Hematopoietic multipotent progenitor cell treated with erythropoietin and hydrocortisone succinate and interleukin-3 and kit ligand, for 4 days (in vitro differentiated cells): ENCODE data around the gene TBCB.
"Not testable (repeated sequence)": the region's sequence is repeated elsewhere in the genome, so short reads cannot be mapped to it uniquely, and the experiment has no call there.

Experiments
- DNase-seq: peaks from one replicate; pipeline ENCODE4 v3.0.0-alpha.2; 2015

TBCB gene, protein sequence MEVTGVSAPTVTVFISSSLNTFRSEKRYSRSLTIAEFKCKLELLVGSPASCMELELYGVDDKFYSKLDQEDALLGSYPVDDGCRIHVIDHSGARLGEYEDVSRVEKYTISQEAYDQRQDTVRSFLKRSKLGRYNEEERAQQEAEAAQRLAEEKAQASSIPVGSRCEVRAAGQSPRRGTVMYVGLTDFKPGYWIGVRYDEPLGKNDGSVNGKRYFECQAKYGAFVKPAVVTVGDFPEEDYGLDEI

DNA sequence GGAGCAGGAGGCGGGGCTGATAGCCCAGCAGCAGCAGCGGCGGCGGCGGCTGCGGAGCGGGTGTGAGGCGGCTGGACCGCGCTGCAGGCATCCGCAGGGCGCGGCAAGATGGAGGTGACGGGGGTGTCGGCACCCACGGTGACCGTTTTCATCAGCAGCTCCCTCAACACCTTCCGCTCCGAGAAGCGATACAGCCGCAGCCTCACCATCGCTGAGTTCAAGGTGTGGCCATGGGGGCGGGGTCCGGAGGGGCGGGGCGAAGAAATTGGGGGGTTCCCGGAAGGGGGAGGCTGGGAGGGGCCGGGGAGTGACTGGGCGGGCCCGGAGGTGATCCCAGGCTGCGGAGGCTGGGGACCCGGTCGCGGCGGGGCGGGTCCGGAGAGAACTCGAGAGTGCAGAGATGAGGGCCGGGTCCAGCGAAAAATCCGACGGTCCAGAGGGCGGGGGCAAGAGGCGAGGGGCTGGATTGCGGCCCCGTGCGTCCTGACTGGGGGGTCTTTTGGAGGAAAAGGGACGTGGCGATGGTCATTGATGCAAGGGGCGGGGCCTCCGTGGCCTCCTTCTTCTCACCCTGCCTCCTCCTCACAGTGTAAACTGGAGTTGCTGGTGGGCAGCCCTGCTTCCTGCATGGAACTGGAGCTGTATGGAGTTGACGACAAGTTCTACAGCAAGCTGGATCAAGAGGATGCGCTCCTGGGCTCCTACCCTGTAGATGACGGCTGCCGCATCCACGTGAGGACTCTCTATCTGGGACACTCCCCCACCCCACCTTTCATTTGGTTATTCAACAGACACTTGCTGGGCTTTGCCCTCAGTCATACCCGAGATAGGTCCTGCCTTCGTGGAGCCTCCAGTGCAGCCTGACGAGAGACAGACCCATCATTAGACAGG, at the start of gene TBCB:
Gene TBCB, plus strand, starts transcription at position 16 of the 891 bp plus-strand sequence. Its CDS starts 93 bp downstream, at position 109.
- no peak for DNase-seq

DNA sequence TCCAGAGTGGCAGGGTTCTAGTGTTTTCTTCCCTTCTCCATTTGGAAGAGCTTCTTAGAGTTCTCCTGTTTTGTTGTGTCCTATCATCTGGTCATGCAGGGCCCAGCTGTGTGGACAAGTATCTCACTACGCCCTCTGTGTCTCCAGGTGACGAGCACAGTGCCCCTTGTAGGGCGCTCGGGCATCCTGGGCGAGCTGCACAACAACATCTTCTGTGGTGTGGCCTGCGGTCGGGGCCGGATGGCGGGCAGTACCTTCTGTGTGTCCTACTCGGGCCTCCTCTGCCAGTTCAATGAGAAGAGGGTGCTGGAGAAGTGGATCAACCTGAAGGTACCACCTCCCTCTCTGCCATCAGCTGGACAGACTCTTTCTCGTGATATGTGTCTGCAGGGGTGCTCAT, 47.6 kb upstream of the TBCB start:
- DNase-seq, result no peak

- not testable (repeated sequence) for DNase-seq
These were observed 46.3 kb upstream of the TBCB start for GRCh38 chr19:36068810-36069499.

DNA sequence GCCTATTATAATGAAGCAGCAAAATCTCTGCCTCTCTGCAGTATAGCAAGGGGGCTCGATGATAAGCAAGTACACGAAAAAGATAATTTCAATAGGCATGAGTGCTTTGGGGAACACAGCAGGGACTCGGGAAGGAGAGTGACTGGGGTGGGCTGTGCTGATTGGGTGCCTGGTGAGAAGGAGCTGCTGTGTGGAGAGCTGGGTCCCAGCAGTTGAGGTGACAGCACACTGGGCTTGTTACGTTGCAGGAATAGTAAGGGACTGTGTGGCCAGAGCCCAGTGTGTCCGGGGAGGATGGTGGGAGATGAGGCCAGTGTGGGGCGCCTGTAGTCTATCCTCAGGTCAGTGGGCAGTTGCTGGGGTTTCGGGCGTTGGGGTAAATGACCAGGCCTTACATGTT, 43.2 kb upstream of the TBCB start:
- no peak for DNase-seq

DNA sequence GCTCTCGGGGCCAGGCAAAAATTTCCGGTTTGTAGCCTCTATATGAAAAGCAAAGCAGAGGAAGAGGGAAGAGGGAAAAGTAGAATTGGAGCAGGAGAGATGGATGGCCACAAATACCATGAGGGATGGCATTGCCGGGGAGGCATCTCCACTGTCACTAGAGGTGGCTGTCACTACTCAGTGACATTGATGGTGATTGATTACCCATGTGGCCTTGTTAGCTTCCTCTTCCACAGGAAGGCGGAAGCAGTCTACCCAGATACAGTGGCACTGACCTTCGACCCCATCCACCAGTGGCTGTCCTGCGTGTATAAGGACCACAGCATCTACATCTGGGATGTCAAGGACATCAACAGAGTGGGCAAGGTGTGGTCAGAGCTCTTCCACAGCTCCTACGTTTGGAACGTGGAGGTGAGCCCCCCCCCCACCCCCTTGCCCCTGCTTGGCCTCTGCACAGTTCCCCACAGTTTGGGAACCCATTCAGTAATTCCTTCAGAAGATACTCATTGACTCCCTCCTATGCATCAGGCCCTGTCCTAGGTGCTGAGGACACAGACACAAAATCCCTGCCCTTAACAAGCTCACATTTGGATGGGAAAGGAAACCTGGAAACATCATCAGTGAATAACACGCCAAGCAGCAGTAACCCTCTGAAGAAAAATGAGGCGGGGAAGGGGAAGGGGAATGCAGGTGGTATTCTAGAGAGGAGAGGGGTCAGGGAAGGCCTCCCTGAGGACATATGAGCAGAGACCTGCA, 42.0 kb upstream of the TBCB start:
- DNase-seq, result no peak

DNA sequence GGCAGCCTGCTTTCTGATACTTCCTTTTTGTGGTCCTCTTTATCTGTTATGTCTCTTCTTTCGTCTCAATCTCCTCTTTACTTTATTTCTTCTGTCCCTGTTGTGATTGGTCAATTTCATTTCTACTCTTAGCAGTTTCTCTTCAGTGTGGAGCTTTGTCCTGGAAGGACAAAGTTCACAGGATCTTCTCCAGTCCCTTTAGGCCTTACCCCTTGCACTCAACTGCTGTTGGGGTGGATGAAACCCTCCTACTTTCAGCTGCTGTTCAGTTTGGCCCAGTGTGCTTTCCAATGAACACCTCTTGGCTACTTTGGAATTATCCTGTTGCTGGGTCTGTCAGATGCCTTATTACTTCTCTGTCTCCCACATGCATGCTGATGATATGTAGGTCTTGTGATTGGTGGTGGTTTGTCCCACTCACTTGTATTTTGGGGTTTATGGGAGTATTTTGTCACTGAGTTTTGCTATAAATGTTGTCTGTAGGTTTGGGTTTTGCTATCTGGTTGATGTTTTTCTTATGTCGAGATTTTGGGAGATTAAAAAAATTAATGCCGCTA, 35.8 kb upstream of the TBCB start:
- no peak for DNase-seq

DNA sequence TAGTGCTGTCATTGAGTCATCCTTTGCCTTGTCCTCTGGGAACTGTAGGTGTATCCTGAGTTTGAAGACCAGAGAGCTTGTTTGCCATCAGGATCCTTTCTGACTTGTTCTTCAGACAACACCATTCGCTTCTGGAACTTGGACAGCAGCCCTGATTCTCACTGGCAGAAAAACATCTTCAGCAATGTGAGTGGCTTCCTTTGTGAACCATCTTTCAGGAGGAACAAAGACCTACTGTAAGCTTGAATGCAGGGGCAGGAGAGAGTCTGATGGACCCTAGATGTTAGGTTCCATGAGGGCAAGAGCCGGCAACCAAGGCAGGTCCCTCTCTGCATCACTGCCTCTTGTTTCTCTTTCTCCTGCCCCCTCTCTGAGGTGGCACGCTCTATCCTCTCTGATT, 33.9 kb upstream of the TBCB start:
- DNase-seq, result no peak

DNA sequence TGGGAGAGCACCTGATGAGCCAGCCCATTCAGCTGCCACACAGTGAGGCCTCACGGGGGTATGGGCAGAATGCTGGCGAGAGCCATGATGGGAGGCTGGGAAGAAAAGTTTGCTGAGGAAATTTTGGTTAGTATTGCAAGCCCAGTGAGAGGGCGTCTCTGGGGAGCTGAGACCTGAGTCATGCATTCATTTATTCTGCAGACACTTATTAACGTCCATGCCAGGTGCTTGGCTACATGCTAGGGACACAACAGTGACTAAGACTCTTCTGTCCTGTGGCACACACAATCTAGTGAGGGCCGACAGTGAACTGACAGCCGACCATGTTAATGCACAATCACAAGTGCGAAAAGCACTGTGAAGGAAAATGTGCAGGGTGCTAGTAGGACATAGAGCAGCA, 33.4 kb upstream of the TBCB start:
- DNase-seq, result no peak

DNA sequence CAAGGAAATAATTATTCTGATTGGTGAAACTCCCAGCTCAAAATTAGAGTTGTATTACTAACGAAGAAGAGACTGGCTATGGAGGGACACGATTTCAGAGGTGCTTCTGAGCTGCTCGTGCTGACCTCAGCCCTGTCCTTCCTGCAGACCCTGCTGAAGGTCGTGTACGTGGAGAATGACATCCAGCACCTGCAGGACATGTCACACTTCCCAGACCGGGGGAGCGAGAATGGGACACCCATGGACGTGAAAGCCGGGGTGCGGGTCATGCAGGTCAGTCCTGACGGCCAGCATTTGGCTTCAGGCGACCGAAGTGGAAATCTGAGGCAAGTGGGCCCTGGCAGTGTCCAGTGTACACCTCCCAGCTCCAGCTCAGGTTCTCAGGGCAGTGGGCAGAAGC, 32.4 kb upstream of the TBCB start:
- no peak for DNase-seq

GRCh38 chr19:36084231-36085009, 30.8 kb upstream of the TBCB start:
- no peak for DNase-seq

DNA sequence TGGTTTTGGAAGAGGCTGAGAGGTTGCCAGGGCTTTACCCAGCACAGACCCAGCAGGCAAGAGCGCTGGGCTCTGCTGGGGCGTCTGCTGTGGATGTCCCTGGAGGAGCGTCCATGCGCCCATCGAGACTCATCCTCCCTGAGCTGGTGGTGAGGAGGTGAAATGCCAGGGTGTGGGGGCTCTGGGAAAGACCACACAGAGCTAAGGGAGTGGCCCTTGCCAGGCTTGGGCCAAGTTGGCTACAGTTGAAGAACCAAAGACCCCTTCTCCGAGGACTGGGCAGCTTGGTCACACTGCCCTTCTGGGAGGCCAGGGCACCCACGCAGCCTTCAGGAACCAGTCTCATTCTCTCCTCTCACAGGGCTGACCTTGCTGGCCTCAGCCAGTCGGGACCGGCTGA, 28.9 kb upstream of the TBCB start:
- DNase-seq, result no peak

GRCh38 chr19:36089847-36090246, 25.4 kb upstream of the TBCB start:
- DNase-seq, result no peak

DNA sequence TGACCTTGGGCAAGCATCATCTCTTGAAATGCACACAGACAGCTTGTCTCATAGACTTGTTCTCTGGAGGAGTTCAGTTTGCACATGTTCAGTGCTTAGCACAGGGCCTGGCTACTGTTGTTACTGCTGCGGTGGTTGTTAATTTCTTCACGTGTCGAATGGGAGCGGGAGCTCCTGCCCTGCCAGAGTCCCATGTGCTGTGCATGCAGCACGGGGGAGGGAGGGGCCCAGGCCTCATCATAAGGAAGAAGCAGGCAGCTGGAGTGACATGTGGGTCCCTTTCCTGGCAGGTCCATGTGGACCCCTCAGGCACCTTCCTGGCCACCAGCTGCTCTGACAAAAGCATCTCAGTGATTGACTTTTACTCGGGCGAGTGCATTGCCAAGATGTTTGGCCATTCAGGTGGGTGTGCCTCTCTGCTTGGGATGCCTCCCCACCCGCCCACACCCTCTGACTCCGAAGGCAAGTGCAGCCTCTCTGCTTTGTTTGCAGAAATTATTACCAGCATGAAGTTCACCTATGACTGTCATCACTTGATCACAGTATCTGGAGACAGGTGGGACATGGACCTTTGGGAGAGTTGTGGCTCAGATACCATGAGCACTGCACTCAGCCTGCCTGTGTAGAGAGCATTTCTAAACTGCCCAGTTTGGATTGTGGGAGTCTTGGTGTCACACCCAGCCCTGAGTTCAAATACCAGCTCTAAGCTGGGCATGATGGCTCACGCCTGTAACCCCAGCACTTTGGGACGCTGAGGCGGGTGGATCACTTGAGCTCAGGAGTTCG, 24.2 kb upstream of the TBCB start:
- no peak for DNase-seq

DNA sequence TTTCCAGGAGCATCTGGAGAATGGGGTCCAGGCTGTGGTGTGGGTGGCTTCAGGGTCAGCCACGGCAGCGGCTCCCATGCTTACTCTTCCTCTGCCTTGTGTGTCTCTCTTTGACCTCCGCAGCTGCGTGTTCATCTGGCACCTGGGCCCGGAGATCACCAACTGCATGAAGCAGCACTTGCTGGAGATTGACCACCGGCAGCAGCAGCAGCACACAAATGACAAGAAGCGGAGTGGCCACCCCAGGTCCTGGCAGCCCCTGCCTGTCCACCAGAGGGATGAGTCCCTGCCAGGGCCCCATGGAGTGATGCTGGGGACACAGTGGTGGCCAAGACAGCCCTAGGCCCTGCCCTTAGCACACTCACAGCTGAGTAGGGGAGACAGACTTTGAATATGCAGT, 22.7 kb upstream of the TBCB start:
- DNase-seq, result no peak

GRCh38 chr19:36093146-36093662, 22.1 kb upstream of the TBCB start:
- DNase-seq, result no peak

- DNase-seq, result no peak
These were observed 21.6 kb upstream of the TBCB start for GRCh38 chr19:36093687-36094086.

DNA sequence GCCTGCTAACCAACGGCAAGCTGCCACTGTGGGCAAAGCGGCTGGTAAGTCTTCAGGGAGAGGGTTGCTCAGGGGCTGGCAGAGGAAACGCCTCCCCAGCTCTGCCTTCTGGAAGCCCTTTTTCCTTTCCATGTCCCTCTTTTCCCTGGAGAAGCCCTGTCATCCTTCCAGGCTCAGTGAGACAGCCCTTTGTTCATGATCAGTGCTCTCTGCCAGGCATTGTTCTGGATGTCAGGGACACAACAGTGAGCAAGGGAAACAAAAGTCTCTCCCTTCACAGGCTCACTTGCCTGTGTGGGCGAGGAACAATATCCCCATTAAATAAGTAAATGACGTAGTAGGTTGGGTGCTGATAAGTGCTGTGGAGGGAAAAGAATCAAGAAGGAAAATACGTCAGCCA, 18.2 kb upstream of the TBCB start:
- no peak for DNase-seq

- DNase-seq, result no peak
These were observed 16.0 kb upstream of the TBCB start for GRCh38 chr19:36099166-36099785.

- peak; percentile 78 for DNase-seq
These were observed 14.8 kb upstream of the TBCB start for GRCh38 chr19:36100476-36100875.
